HepG2 (cell line): ENCODE measurements around the gene RAP1A. TPM values are rescaled to one million over a fixed set of nuclear protein-coding genes. Genes with fewer than 3 reads are reported as not detected.

ENCODE experiments used
- ATAC-seq: fragments of 200-7000 bp; cut with Tn5 transposase; 3 replicates; pipeline ENCODE4 v1.9.1; 2020; ENCODE audit warnings: mild to moderate bottlenecking, moderate library complexity
- BruUV-seq: library from RNA; stranded (reverse); fragments of 400-500 nt; replicated peaks from 2 replicates; lab custom pipeline; 2021; lab: Mats Ljungman, UMichigan
- CTCF ChIA-PET: fragments of 300-600 bp; formaldehyde crosslinking; extraction: SDS; loops from one replicate; lab custom pipeline; 2021; ENCODE audit warnings: low total read pairs, inconsistent platforms, low intra/inter-chr PET ratio; lab: Yijun Ruan, JAX
- POLR2A ChIA-PET: fragments of 350-600 bp; sonication (Branson Sonifier 250); formaldehyde crosslinking; loops from one replicate; lab custom pipeline; 2020; ENCODE audit warnings: antibody characterized with exemption, inconsistent platforms; lab: Yijun Ruan, JAX
- DNase-seq: peaks from one replicate; pipeline ENCODE4 v3.0.0-alpha.2; 2015; ENCODE audit warnings: low spot score
- FAIRE-seq: peaks from 3 replicates; lab custom pipeline; 2011; peaks lifted over from hg19 to GRCh38; lab: Jason Lieb, UNC
- H2AFZ ChIP-seq: one replicate; pipeline ENCODE4 v1.6.1; 2011; ENCODE audit warnings: low read length, inconsistent platforms
- H3K27ac ChIP-seq: fragments of 300-600 bp; 3 replicates; pipeline ENCODE4 v1.8.0; 2011; ENCODE audit warnings: mixed run types, mild to moderate bottlenecking, mixed read lengths, low read length, inconsistent platforms; ENCODE audit not compliant: insufficient read depth; ENCODE audit errors: extremely low read length
- H3K27me3 ChIP-seq, 2 experiments: fragments of 200-600 bp in 1 of 2; 2 replicates in 1 of 2; 3 replicates in 1 of 2; pipeline versions ENCODE4 v1.6.0 to v1.8.0; 2011; ENCODE audit warnings: low read length in 2 of 2, mild to moderate bottlenecking in 2 of 2, moderate library complexity in 2 of 2, inconsistent platforms in 1 of 2; ENCODE audit not compliant: insufficient read depth in 2 of 2, control insufficient read depth in 1 of 2
- H3K36me3 ChIP-seq, 2 experiments: fragments of 200-600 bp in 1 of 2; replicated peaks in 1 of 2; 2 replicates in 1 of 2; 3 replicates in 1 of 2; pipeline versions ENCODE4 v1.5.1 to v1.8.0; 2011; ENCODE audit warnings: low read length in 2 of 2, inconsistent platforms in 1 of 2; ENCODE audit not compliant: insufficient read depth in 2 of 2, control insufficient read depth in 1 of 2
- H3K4me1 ChIP-seq: 2 replicates; pipeline ENCODE4 v1.5.1; 2012; ENCODE audit warnings: low read length, inconsistent platforms; ENCODE audit not compliant: insufficient read depth
- H3K4me2 ChIP-seq: 2 replicates; pipeline ENCODE4 v1.6.0; 2011; ENCODE audit warnings: low read depth, low read length, inconsistent platforms
- H3K4me3 ChIP-seq, 3 experiments: fragments of 200-600 bp in 1 of 3; sonication (generic), shearing (Covaris generic) in 1 of 3; replicated peaks in 1 of 3; 2 replicates each; pipeline ENCODE4 v1.5.1; 2011 to 2016; ENCODE audit warnings: low read length in 3 of 3, inconsistent platforms in 2 of 3, low read depth in 2 of 3, mild to moderate bottlenecking in 2 of 3, control low read depth in 1 of 3, mixed read lengths in 1 of 3; ENCODE audit not compliant: insufficient read depth in 1 of 3
- H3K79me2 ChIP-seq: one replicate; pipeline ENCODE4 v1.6.1; 2011; ENCODE audit warnings: low read length, inconsistent platforms; ENCODE audit not compliant: insufficient read depth
- H3K9ac ChIP-seq: 2 replicates; pipeline ENCODE4 v1.6.0; 2011; ENCODE audit warnings: mild to moderate bottlenecking, low read depth, low read length, inconsistent platforms; ENCODE audit not compliant: insufficient read depth
- H3K9me3 ChIP-seq: 2 replicates; pipeline ENCODE4 v1.5.1; 2012; ENCODE audit warnings: mild to moderate bottlenecking, low read length
- H4K20me1 ChIP-seq: 2 replicates; pipeline ENCODE4 v1.6.0; 2011; ENCODE audit warnings: inconsistent platforms, mild to moderate bottlenecking, low read length, moderate library complexity; ENCODE audit not compliant: insufficient read depth
- CBX2 ChIP-seq, 2 experiments: fragments of 200-600 bp in 1 of 2; sonication (generic); formaldehyde crosslinking in 1 of 2; IDR thresholded peaks; 2 replicates each; pipeline versions ENCODE4 v1.7.0 to v1.8.1; 2018 to 2022; ENCODE audit warnings: low read depth in 2 of 2, low read length in 1 of 2, mild to moderate bottlenecking in 1 of 2, missing genetic modification reagents in 1 of 2
- HDAC2 ChIP-seq: sonication (generic); formaldehyde crosslinking; IDR thresholded peaks from 2 replicates; pipeline ENCODE4 v1.4.0; 2020; ENCODE audit warnings: missing genetic modification reagents
- ISX ChIP-seq: sonication (generic); formaldehyde crosslinking; conservative IDR thresholded peaks from 2 replicates; pipeline ENCODE4 v1.5.0; 2020; ENCODE audit warnings: missing genetic modification reagents
- PHF21A ChIP-seq: sonication (generic); formaldehyde crosslinking; IDR thresholded peaks from 2 replicates; pipeline ENCODE4 v1.5.0; 2020; ENCODE audit warnings: mild to moderate bottlenecking, missing genetic modification reagents
- POLR2G ChIP-seq: fragments of 200-400 bp; formaldehyde crosslinking; IDR thresholded peaks from 2 replicates; pipeline ENCODE4 v1.6.1; 2018; ENCODE audit warnings: mild to moderate bottlenecking, low read depth, low read length, moderate library complexity
- SAP130 ChIP-seq: IDR thresholded peaks from 2 replicates; pipeline ENCODE4 v1.6.1; 2016; ENCODE audit warnings: low read depth
- SIX4 ChIP-seq: sonication (generic); formaldehyde crosslinking; IDR thresholded peaks from 2 replicates; pipeline ENCODE4 v1.4.0; 2020; ENCODE audit warnings: missing genetic modification reagents
- STAT5B ChIP-seq: sonication (generic); formaldehyde crosslinking; IDR thresholded peaks from 2 replicates; pipeline ENCODE4 v1.4.0; 2020; ENCODE audit warnings: missing genetic modification reagents
- U2AF2 ChIP-seq: fragments of 200-400 bp; formaldehyde crosslinking; IDR thresholded peaks from 2 replicates; pipeline ENCODE4 v1.6.1; 2017; ENCODE audit warnings: low read depth, mild to moderate bottlenecking, low read length
- YEATS2 ChIP-seq: sonication (generic); formaldehyde crosslinking; IDR thresholded peaks from 2 replicates; pipeline ENCODE4 v1.4.0; 2020; ENCODE audit warnings: missing genetic modification reagents, borderline replicate concordance
- ZNF142 ChIP-seq: sonication (generic); formaldehyde crosslinking; IDR thresholded peaks from 2 replicates; pipeline ENCODE4 v1.4.0; 2020; ENCODE audit warnings: missing genetic modification reagents
- ZNF326 ChIP-seq: sonication (generic); formaldehyde crosslinking; IDR thresholded peaks from 2 replicates; pipeline ENCODE4 v1.4.0; 2020; ENCODE audit warnings: missing genetic modification reagents, borderline replicate concordance
- ZNF574 ChIP-seq: sonication (generic); formaldehyde crosslinking; IDR thresholded peaks from 2 replicates; pipeline ENCODE4 v1.4.0; 2020; ENCODE audit warnings: missing genetic modification reagents
- ZNF629 ChIP-seq: sonication (generic); formaldehyde crosslinking; conservative IDR thresholded peaks from 2 replicates; pipeline ENCODE4 v1.5.0; 2020; ENCODE audit warnings: missing genetic modification reagents
- ZNF749 ChIP-seq: sonication (generic); formaldehyde crosslinking; IDR thresholded peaks from 2 replicates; pipeline ENCODE4 v1.8.0; 2022; ENCODE audit warnings: mild to moderate bottlenecking, missing genetic modification reagents, moderate library complexity, borderline replicate concordance
- WGBS: methylation state at CpG from one replicate; pipeline ENCODE4 v1.1.6; 2017; ENCODE audit warnings: low lambda C conversion rate; 5-methylcytosine and 5-hydroxymethylcytosine counted together
- in situ Hi-C: cut with HindIII; loops from 2 replicates; pipeline ENCODE4 v1.10.0; 2017; ENCODE audit warnings: low pct_unique_long_range_greater_than_20kb; ENCODE audit not compliant: extremely low pct_ligation_motif_present
- intact Hi-C: fragments of 100-400 bp; cut with micrococcal nuclease; formaldehyde crosslinking; loops from one replicate; pipeline ENCODE4 v1.10.0; 2022; ENCODE audit not compliant: unreplicated experiment
- polyA plus RNA-seq, 8 experiments: library from polyadenylated mRNA; depleted of rRNA in 3 of 8; stranded (reverse) in 7 of 8; unstranded in 1 of 8; fragments of >200 nt; fragmentation: Illumina TruSeq in 4 of 8; extraction: Trizol in 4 of 8; gene quantifications; 2 replicates each; pipeline versions ENCODE4 v1.2.1 to v1.2.3, GENCODE V29; 2011 to 2016; ENCODE audit warnings: low read depth in 4 of 8, missing spikeins in 1 of 8, mixed read lengths in 1 of 8; ENCODE audit not compliant: insufficient read depth in 1 of 8
- total RNA-seq, 5 experiments: library from RNA; depleted of rRNA; stranded (reverse); fragments of >200 nt; fragmentation: Illumina TruSeq; extraction: Trizol; gene quantifications; 2 replicates each; pipeline ENCODE4 v1.2.3, GENCODE V29; 2016; ENCODE audit warnings: low read depth in 1 of 5

The RAP1A gene
- total and polyA plus RNA-seq, 2 of the 13 experiments (the other 11 are each of a cell fraction or from before 2014, with no cell fraction given) = 19.0 to 20.7 TPM

DNA sequence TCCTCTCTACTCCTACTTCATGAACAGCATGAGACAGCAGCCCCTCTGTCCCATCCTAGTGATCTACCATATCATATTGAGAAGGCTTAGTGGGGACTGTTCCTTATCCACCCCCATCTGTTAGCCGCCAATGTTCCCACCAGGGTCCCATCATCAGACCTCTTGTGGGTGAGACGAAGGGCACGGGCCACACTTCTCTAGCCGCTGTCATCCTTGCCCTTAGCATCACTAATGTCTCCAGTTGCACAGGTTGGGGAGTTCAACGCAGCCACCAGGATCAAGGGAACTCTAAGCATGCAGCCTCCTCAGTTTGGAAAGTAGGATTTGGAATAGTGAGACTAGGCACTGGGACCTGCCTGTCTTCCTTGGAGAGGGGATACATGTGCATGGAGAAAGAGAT lies 99.5 kb downstream of the RAP1A start:
- H3K4me3 ChIP-seq = no peak overlapping the region
- no peaks in the 10 kb centered on the region for H3K9me3 ChIP-seq
- no peak for DNase-seq
- intact Hi-C loops = no loop called here
- in situ Hi-C loops = no loop called here
- H3K4me1 ChIP-seq = peaks cover 41% of the 10 kb centered on the region
- no peak overlapping the region for H3K9ac ChIP-seq
- H3K4me2 ChIP-seq = no peak overlapping the region
- CTCF ChIA-PET = no interaction called here
- no peak for ATAC-seq
- no peak overlapping the region for H3K27ac ChIP-seq
- FAIRE-seq = no peak
- H4K20me1 ChIP-seq = no peaks in the 10 kb centered on the region
- no peak overlapping the region for H2AFZ ChIP-seq
- 90% methylated on average over 5 of the region's 5 CpGs for WGBS
- H3K36me3 ChIP-seq = no peaks in the 10 kb centered on the region
- no peaks in the 10 kb centered on the region for H3K79me2 ChIP-seq
- POLR2A ChIA-PET = no interaction called here
- H3K27me3 ChIP-seq = no peaks in the 10 kb centered on the region
- no TSS peak for BruUV-seq
- no peak for TF ChIP-seq CBX2 (IDR thresholded peaks at IDR 0.05; ENCODE audit: low read depth, low read length)
- TF ChIP-seq CBX2 (CRISPR knock-in tag; IDR thresholded peaks at IDR 0.05; ENCODE audit: low read depth) = no peak
- no peak for TF ChIP-seq PHF21A (CRISPR knock-in tag)
- no peak for TF ChIP-seq ZNF629
- TF ChIP-seq HDAC2 (CRISPR knock-in tag) = no peak
- TF ChIP-seq SAP130 (CRISPR knock-in tag) = no peak
- no peak for TF ChIP-seq U2AF2
- TF ChIP-seq ZNF749 (CRISPR knock-in tag) = no peak
- no peak for TF ChIP-seq POLR2G
- TF ChIP-seq ZNF142 (CRISPR knock-in tag) = no peak
- no peak for TF ChIP-seq YEATS2 (CRISPR knock-in tag)
- no peak for TF ChIP-seq ZNF326
- no peak for TF ChIP-seq SIX4 (CRISPR knock-in tag)
- TF ChIP-seq ISX (CRISPR knock-in tag) = no peak
- no peak for TF ChIP-seq ZNF574 (CRISPR knock-in tag)
- no peak for TF ChIP-seq STAT5B (CRISPR knock-in tag)
